ENCODE data around the gene RPL10L. TPM values are rescaled to one million over a fixed set of nuclear protein-coding genes. Genes with fewer than 3 reads are reported as not detected.

RPL10L gene
- under 1 TPM in 2 of 4 donors, not detected in 2; 0.23 to 0.26 TPM for polyA plus RNA-seq (ENCODE audit: insufficient read length in 4 of 4)

DNA sequence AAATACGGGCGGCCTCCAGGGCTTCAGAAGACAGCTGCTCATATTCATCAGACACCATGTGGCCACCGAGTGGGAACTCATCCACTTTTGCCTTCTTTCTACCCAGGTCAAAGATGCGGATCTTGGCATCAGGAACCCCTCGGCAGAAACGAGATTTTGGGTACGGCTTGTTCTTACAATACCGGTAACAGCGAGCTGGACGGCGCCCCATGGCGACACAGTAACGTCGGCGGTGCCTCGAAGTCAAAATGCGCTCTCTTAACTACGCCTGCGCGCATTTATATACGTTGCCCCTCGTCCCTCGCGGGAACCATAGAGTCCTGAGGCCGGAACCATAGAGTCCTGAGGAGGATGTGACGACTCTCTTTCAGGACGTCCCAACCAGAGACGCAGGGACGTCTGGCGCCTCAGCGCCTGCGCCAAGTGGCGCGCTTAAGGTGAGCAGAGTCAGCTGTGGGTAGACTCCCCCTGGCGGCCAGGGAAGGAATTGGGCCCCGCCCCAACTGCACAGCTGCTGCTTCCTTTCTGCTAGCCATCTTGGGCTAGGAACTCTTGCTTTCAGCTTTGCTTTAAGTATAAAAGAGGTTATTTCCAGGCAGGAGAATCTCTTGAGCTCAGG lies at the start of gene RPL10L:
TSS of gene RPL10L (minus strand) at position 256 of the 619 bp plus-strand sequence. CDS start at position 211, 45 bp downstream.
- no peak for DNase-seq (ENCODE audit: low read depth in 4 of 4, low spot score in 3 of 4)

DNA sequence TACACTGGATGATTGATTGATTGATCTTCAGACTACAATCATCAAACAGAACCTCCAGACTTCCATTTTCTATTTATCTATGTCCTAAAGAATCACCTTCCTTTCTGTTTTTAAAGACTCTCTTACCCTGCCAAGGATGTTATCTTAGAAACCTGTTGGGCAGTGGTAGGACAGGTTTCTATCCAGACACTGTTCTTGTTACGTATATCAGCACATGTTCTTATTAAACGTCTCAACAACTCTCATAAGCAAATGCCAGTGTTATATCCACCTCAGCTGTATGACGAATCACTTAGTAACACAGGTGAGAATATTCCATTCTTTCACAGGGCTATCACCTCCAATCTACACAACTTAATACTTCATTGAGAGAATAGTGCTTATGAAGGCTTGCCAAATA lies 40.2 kb upstream of the RPL10L start:
- no peak for DNase-seq (ENCODE audit: low read depth in 4 of 4, low spot score in 3 of 4)

DNA sequence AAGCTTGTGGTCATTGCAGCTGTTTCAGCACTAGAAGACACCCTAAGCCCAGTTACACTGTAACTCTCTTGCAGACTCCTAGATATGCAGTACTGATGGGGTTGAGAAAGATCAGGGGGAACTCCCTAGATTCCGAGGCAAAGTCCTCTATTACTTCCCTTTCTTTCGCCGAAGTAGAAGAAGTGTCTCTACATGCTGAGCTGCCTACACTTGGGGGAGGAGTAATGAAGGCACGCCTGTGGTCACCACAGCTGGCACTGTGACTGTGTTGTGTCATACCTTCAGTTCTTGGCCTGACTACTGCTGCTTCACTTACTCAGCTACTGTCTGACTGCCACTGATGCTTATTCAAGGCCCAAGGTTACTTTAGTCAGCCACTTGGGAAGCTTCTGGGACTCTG lies 35.1 kb upstream of the RPL10L start:
- DNase-seq (ENCODE audit: low read depth in 4 of 4, low spot score in 3 of 4): no peak

DNA sequence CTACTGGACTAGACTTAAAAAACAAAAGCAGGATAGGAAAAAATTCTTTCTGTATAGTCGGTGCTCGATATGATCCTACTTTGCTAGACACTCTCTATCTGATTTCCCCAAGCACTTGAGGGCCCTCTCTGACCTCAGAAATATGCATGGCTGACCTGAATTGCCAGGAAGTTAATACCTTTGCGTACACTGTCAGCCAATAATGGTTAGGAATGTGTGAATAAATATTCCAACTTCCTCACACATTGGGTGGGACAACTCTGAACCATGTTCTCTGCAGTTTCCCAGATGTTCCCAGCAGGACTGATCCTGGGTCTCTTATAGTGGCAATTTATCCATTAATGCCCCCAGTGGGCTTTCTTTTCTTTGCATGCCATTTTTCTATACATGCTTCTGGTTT lies 20.5 kb upstream of the RPL10L start:
- DNase-seq (ENCODE audit: low read depth in 4 of 4, low spot score in 3 of 4): no peak

DNA sequence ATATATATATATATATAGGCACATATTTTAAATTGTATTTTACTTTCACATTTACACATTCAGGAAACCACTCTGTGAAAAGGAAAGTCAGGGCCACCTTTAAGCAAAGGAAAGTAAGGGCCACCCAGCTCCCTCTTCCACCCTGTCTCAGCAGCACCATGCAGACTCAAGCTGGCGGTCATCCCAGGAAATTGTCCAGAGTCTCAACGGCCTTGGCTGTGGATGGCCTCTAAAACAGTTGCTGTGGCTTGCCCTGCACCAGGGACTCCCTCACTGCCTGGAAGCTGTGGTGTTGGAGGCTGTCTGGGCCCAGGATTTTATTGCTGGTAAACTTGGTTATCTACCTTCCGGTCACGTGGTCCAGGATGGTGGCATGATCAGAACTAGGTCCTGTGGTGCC lies 11.8 kb upstream of the RPL10L start:
- DNase-seq (ENCODE audit: low read depth in 4 of 4, low spot score in 3 of 4): no peak

DNA sequence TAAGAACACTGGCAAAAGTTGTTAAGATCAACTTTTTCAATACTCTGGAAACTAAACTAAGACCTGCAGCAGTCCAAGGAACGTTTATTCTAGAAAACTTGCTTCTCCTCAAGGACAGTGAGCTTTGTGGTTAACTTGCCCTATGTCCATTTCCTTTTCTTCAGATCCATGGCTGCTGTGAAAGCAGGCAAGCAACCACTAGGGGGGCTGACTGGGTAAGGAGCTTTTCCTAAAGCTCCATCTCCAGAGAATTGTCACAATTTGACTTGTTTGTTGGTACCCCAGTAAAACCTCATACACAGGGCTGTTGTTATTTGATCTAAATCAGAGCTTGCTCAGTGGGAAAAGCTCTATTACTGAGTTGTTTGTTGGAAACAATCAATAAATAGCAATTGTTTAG lies 10.1 kb upstream of the RPL10L start:
- no peak for DNase-seq (ENCODE audit: low read depth in 4 of 4, low spot score in 3 of 4)

DNA sequence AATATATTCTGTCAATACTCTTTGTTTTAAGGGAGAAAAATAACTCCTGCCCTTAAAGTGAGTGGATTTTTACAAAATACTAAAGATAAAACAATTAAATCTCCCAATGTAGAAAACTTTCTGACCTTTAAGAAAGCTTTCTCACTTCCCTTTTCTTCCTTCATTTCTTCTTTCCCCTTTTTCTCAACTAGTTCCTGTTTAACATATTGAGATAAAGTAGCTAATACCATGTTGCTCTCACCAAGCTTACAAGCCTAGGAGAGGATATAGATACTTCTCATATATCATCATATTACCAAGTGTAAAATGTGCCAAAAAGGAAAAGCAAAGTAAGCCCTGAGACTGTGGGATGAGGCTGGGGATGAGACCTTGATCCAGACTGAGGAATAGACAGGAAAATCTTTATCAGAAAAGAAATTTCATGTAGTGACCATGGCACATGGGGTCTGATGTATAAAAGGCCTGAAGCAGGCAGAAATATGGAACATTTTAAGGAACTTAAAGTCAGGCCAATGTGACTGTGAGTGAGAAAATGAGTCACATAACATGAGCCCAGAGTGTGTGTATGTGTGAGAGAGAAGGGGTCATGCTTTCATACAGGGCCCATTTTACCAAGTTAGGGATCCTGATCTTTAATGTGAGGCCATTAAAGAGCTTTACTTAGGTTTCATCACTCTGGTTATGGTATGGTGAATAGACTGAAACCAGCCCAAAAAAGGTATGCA lies 1.6 kb upstream of the RPL10L start:
- no peak for DNase-seq (ENCODE audit: low read depth in 4 of 4, low spot score in 3 of 4)

DNA sequence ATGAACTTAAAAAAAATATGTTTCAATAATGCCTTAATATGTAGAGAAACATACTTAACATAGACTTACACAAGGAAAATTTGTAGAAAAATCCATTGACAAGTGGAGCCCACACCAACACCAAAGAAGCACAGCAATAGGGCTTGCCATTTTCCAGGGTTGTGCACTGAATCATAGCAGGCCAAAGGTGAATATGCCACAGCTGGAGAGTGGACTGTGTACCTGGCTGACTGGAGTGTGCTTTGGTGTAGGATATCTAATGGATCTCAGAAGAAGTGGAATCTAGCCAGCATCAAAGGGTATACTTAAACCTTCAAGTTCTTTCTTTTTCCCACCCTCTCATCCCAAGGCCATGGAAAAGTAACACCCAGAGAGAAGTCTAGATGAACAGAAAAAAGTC lies 4.8 kb downstream of the RPL10L start:
- DNase-seq (ENCODE audit: low read depth in 4 of 4, low spot score in 3 of 4): no peak

DNA sequence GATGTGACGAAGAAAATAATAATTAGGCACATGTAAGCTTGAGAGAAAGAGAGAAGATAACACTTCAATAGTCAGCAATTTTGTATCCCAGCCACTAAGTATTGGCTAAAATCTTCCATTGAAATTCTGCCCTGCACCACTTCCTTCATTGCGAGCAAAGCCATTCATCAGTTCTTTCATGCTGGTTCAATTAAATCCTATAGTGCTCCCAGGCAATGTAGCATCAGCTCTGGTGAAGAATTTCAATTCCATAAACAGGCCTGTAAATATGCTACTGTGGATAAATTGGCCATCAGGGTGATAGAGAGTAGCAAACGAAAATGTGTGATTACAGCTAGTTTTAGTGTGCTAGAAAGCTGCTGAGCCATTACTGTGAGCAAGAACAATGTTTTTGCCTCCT lies 24.7 kb downstream of the RPL10L start:
- DNase-seq (ENCODE audit: low read depth in 4 of 4, low spot score in 3 of 4): no peak

Data from left renal pelvis (tissue), 4 donors.